Bronchial epithelial cell (primary cell): ENCODE results near the gene RNF14. TPM values are rescaled to one million over a fixed set of nuclear protein-coding genes. Genes with fewer than 3 reads are reported as not detected.

Experiments
- DNase-seq: peaks from one replicate; pipeline ENCODE4 v3.0.0-alpha.2; 2010; ENCODE audit warnings: low read depth
- FAIRE-seq: peaks from 2 replicates; lab custom pipeline; 2011; peaks lifted over from hg19 to GRCh38; lab: Jason Lieb, UNC
- H3K27me3 ChIP-seq: 2 replicates; pipeline ENCODE4 v1.5.1; 2011; ENCODE audit warnings: low read length; ENCODE audit not compliant: control insufficient read depth, insufficient read depth
- H3K36me3 ChIP-seq: 2 replicates; pipeline ENCODE4 v1.5.1; 2011; ENCODE audit warnings: low read length; ENCODE audit not compliant: control insufficient read depth, insufficient read depth
- H3K4me3 ChIP-seq: 2 replicates; pipeline ENCODE4 v1.5.1; 2011; ENCODE audit warnings: mild to moderate bottlenecking, low read depth, low read length, control low read depth
- CTCF ChIP-seq: IDR thresholded peaks from 2 replicates; pipeline ENCODE4 v1.5.1; 2011; ENCODE audit warnings: mild to moderate bottlenecking, moderate library complexity, low read length, control low read depth, inconsistent platforms; ENCODE audit not compliant: insufficient read depth, severe bottlenecking
- total RNA-seq: library from RNA; depleted of rRNA; stranded (reverse); fragments of >200 nt; gene quantifications from 2 replicates; pipeline ENCODE4 v1.2.1, GENCODE V29; 2014

The RNF14 gene
- total RNA-seq, 1 donor from 2014 or later, result 49.8 TPM

DNA sequence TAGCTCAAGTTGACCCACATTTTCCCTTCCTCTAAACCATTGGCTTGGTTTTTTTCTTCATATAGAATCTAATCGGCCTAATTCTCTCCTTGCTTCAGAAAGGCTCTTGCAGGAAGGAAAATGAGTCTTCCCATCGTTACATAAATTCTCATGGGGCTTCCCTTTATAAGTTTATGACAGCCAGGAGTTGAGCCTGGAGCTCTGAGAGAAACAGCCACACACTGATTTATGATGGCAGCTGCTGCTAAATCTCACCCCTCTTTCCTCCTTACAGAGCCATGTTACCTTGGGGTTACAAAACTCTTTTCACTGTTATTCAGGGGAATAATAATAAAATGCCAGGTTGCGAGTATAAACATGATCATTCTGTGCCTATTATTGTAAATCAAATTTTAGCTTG lies 5.2 kb upstream of the RNF14 start:
- H3K36me3 ChIP-seq, result no peaks in the 10 kb centered on the region
- no peak for DNase-seq
- no peak for TF ChIP-seq CTCF
- H3K27me3 ChIP-seq, result no peaks in the 10 kb centered on the region
- H3K4me3 ChIP-seq, result no peak overlapping the region
- no peak for FAIRE-seq

DNA sequence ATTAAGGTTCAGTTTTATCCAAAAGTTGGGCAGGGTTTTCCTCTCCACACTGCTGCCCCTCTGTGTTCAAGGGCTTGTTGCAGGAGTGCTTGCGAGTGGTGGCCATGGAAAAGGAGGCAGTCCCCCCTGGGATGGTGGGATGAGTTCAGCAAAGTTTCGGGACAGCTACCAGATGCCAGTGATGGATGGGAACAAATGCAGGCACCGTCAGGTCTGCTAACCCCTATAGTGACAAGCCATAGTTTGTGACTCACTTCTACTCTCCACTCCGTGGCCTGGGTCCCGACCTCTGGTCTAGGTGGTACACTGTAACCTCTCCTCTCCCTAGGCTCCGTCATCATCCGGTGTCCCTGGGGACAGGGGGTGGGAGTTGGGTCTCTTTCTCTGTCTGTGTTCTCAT lies 3.8 kb upstream of the RNF14 start:
- no peak for DNase-seq
- no peaks in the 10 kb centered on the region for H3K36me3 ChIP-seq
- no peak overlapping the region for H3K4me3 ChIP-seq
- FAIRE-seq, result no peak
- no peak for TF ChIP-seq CTCF
- no peaks in the 10 kb centered on the region for H3K27me3 ChIP-seq

DNA sequence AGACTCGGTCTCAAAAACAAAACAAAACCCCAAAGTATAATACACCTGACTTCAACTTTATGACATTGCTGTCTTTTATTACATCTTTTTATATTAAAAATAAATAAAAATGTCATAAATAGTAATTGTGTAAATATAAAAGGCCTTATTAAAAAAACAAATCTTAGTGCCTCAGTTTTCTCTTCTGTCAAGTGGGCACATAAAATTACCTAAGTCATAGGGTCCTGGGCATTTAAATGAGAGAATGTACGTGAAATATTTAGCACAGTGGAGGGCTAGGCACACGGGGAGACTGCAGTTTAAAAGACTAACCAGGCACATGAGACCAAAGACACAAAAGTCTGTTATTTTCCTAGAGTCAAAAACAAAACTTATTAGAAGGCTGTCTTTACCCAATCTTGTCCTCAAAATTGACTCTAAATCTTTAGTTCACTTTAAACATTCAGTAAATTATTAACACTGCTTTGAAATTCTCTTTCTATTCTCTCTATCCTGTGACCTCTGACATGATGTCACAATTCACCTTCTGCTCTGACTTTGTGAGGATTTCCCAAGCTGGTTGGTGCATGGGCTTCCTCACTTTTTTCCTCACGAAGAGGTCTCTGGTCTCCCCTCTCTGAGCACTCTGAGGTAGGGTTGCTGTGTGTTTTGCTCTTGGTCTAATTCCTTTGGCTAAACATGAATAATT lies 2.5 kb upstream of the RNF14 start:
- no peaks in the 10 kb centered on the region for H3K36me3 ChIP-seq
- DNase-seq (no peak), FAIRE-seq (no peak)
- no peak for TF ChIP-seq CTCF
- no peak overlapping the region for H3K4me3 ChIP-seq
- no peaks in the 10 kb centered on the region for H3K27me3 ChIP-seq

GRCh38 chr5:141966963-141967333 lies 2.0 kb upstream of the RNF14 start:
- Histone ChIP-seq H3K4me3 (no peak overlapping the region), H3K36me3 (no peaks in the 10 kb centered on the region), H3K27me3 (no peaks in the 10 kb centered on the region)
- FAIRE-seq (no peak), DNase-seq (no peak)
- no peak for TF ChIP-seq CTCF

- FAIRE-seq, result no peak
- Histone ChIP-seq H3K36me3 (peaks cover 7% of the 10 kb centered on the region), H3K4me3 (peak overlapping the region; percentile 47), H3K27me3 (no peaks in the 10 kb centered on the region)
- no peak for DNase-seq
- no peak for TF ChIP-seq CTCF
Measured at GRCh38 chr5:141969783-141970771, 1.2 kb downstream of the RNF14 start.
